BJ (cell line): ENCODE data around the gene NBEA. TPM values are rescaled to one million over a fixed set of nuclear protein-coding genes. Genes with fewer than 3 reads are reported as not detected.

Experiments
- CTCF ChIA-PET: fragments of 350-600 bp; formaldehyde crosslinking; extraction: SDS; loops from one replicate; lab custom pipeline; 2021; ENCODE audit warnings: antibody characterized with exemption, inconsistent platforms; lab: Yijun Ruan, JAX
- POLR2A ChIA-PET: fragments of 300-600 bp; sonication (Branson Sonifier 250); formaldehyde crosslinking; extraction: SDS; loops from one replicate; lab custom pipeline; 2021; ENCODE audit warnings: antibody characterized with exemption; lab: Charles Lee
- DNase-seq: peaks from one replicate; pipeline ENCODE4 v3.0.0-alpha.2; 2011; ENCODE audit warnings: low read depth
- H3K27me3 ChIP-seq: 2 replicates; pipeline ENCODE4 v1.6.0; 2011; ENCODE audit warnings: low read length; ENCODE audit not compliant: control insufficient read depth, insufficient read depth
- H3K36me3 ChIP-seq: 2 replicates; pipeline ENCODE4 v1.5.1; 2011; ENCODE audit warnings: low read length; ENCODE audit not compliant: control insufficient read depth, insufficient read depth
- H3K4me3 ChIP-seq: 2 replicates; pipeline ENCODE4 v1.5.1; 2011; ENCODE audit warnings: low read depth, mild to moderate bottlenecking, control low read depth, low read length
- polyA plus RNA-seq: library from polyadenylated mRNA; depleted of rRNA; stranded (reverse); fragments of >200 nt; gene quantifications from 2 replicates; pipeline ENCODE4 v1.2.3, GENCODE V29; 2011
- TF ChIP-seq, protein P1 (sequence below): IDR thresholded peaks from 2 replicates; pipeline ENCODE4 v1.5.1; 2011; ENCODE audit warnings: low read depth, mild to moderate bottlenecking, control low read depth, inconsistent platforms, low read length, moderate library complexity; ENCODE audit not compliant: insufficient read depth

Gene NBEA
- polyA plus RNA-seq, 1 experiment, result 17.8 TPM

GRCh38 chr13:35146686-35147085 lies 204.6 kb downstream of the NBEA start:
- Histone ChIP-seq H3K27me3 (no peaks in the 10 kb centered on the region), H3K36me3 (no peaks in the 10 kb centered on the region), H3K4me3 (no peak overlapping the region)
- ChIA-PET CTCF (interaction anchor here (1.3 to 2.2 kb wide), 2 partner anchors 12 to 18 kb away, joined by 5 to 7 read pairs; no protein-coding TSS in a partner anchor), POLR2A (no interaction called here)
- DNase-seq, result no peak
- TF ChIP-seq, protein P1, sequence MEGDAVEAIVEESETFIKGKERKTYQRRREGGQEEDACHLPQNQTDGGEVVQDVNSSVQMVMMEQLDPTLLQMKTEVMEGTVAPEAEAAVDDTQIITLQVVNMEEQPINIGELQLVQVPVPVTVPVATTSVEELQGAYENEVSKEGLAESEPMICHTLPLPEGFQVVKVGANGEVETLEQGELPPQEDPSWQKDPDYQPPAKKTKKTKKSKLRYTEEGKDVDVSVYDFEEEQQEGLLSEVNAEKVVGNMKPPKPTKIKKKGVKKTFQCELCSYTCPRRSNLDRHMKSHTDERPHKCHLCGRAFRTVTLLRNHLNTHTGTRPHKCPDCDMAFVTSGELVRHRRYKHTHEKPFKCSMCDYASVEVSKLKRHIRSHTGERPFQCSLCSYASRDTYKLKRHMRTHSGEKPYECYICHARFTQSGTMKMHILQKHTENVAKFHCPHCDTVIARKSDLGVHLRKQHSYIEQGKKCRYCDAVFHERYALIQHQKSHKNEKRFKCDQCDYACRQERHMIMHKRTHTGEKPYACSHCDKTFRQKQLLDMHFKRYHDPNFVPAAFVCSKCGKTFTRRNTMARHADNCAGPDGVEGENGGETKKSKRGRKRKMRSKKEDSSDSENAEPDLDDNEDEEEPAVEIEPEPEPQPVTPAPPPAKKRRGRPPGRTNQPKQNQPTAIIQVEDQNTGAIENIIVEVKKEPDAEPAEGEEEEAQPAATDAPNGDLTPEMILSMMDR, result no peak

DNA sequence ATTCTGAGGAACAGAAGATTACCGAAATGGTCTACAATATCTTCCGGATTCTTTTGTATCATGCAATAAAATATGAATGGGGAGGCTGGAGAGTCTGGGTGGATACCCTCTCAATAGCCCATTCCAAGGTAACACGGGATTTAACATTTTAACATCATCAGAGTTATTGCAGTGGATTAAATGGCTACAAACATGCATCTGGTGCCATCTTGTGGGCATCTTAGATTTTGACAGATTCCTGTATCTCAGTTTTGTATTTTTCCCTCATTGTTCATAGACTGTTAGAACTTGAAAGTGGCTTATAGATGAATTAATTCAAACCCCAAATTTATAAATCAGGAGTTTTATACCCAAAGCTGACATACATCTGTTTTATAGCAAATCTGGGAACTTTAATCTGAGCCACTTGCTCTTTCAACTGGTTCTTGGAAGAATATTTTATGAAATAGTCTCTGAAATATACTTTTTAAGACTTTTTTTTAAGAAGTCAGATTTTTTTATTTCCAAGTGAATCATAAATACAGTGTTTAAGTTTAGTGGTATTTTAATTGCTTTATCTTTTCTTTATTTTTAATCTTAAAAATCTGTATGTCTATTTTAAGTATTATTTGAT lies 215.2 kb downstream of the NBEA start:
- no peaks in the 10 kb centered on the region for H3K36me3 ChIP-seq
- no peak for DNase-seq
- H3K27me3 ChIP-seq, result no peaks in the 10 kb centered on the region
- no peak overlapping the region for H3K4me3 ChIP-seq
- TF ChIP-seq, protein P1, result peak; percentile 62
- CTCF ChIA-PET, result interaction anchor here (1.6 to 2.3 kb wide), 3 partner anchors 10 to 1357 kb away, joined by 5 to 9 read pairs (median 9); no protein-coding TSS in a partner anchor
- POLR2A ChIA-PET, result no interaction called here

GRCh38 chr13:35159041-35159440 lies 217.0 kb downstream of the NBEA start:
- POLR2A ChIA-PET, result no interaction called here
- Histone ChIP-seq H3K27me3 (no peaks in the 10 kb centered on the region), H3K4me3 (no peak overlapping the region), H3K36me3 (no peaks in the 10 kb centered on the region)
- CTCF ChIA-PET, result interaction anchor here (1.1 to 2.3 kb wide), 6 partner anchors 13 to 1359 kb away, joined by 3 to 9 read pairs (median 6); no protein-coding TSS in a partner anchor
- DNase-seq, result no peak
- TF ChIP-seq, protein P1, result no peak

GRCh38 chr13:35160896-35161295 lies 218.8 kb downstream of the NBEA start:
- no peak overlapping the region for H3K4me3 ChIP-seq
- ChIA-PET POLR2A (no interaction called here), CTCF (interaction anchor here (0.6 to 1.1 kb wide), 2 partner anchors 1083 to 1270 kb away, joined by 3 read pairs; no protein-coding TSS in a partner anchor)
- DNase-seq, result no peak
- H3K27me3 ChIP-seq, result no peaks in the 10 kb centered on the region
- TF ChIP-seq, protein P1, result no peak
- no peaks in the 10 kb centered on the region for H3K36me3 ChIP-seq

GRCh38 chr13:35162420-35162819 lies 220.3 kb downstream of the NBEA start:
- TF ChIP-seq, protein P1, result no peak
- DNase-seq, result no peak
- Histone ChIP-seq H3K27me3 (no peaks in the 10 kb centered on the region), H3K4me3 (no peak overlapping the region), H3K36me3 (no peaks in the 10 kb centered on the region)
- ChIA-PET CTCF (interaction anchor here (1.0 kb wide), 2 partner anchors 10 to 1400 kb away, joined by 3 read pairs; no protein-coding TSS in a partner anchor), POLR2A (no interaction called here)
